Adrenal gland (tissue), 12 donors: ENCODE results near the gene SRD5A3. TPM values are rescaled to one million over a fixed set of nuclear protein-coding genes. Genes with fewer than 3 reads are reported as not detected.

ENCODE experiments used
- DNase-seq, 7 donors: peaks; one replicate each; pipeline ENCODE4 v3.0.0-alpha.2; 2019 to 2020
- H3K27ac ChIP-seq, 5 donors: fragments of 200-600 bp; sonication (generic) in 4 of 5; 1 replicate in 3 of 5; 2 replicates in 2 of 5; pipeline versions ENCODE4 v1.5.1 to v1.8.0; 2016 to 2020; ENCODE audit warnings: mild to moderate bottlenecking in 1 of 5
- H3K27me3 ChIP-seq: fragments of 200-600 bp; 2 replicates; pipeline ENCODE4 v1.8.0; 2021
- H3K36me3 ChIP-seq, 2 donors: fragments of 200-600 bp; replicated peaks in 1 of 2; 1 replicate in 1 of 2; 2 replicates in 1 of 2; pipeline versions ENCODE4 v1.5.1 to v1.8.0; 2018 to 2022
- H3K4me1 ChIP-seq, 2 donors: fragments of 200-600 bp; replicated peaks in 1 of 2; 1 replicate in 1 of 2; 2 replicates in 1 of 2; pipeline versions ENCODE4 v1.5.1 to v1.8.0; 2018 to 2021
- H3K4me3 ChIP-seq, 4 donors: fragments of 200-600 bp; sonication (generic) in 3 of 4; one replicate each; pipeline ENCODE4 v1.5.1; 2016 to 2018
- H3K9me3 ChIP-seq, 3 donors: fragments of 200-600 bp; sonication (generic) in 1 of 3; replicated peaks in 1 of 3; 1 replicate in 2 of 3; 2 replicates in 1 of 3; pipeline versions ENCODE4 v1.5.1 to v1.8.0; 2016 to 2021
- CTCF ChIP-seq, 6 experiments: fragments of 450-650 bp in 4 of 6; fragments of 200-600 bp in 2 of 6; sonication (generic) in 1 of 6; IDR thresholded peaks; 1 replicate in 5 of 6; 2 replicates in 1 of 6; pipeline versions ENCODE4 v1.5.1 to v1.8.0; 2016 to 2021; ENCODE audit warnings: antibody characterized with exemption in 6 of 6, mild to moderate bottlenecking in 2 of 6, moderate library complexity in 1 of 6
- POLR2A ChIP-seq, 2 donors: fragments of 450-650 bp; IDR thresholded peaks; one replicate each; pipeline ENCODE4 v1.6.1; 2017; ENCODE audit warnings: antibody characterized with exemption in 2 of 2, mild to moderate bottlenecking in 2 of 2, moderate library complexity in 1 of 2
- WGBS, 4 donors: extraction: QIAGEN DNeasy Blood & Tissue Kit in 2 of 4; methylation state at CpG; one replicate each; pipeline versions ENCODE4 v1.1.5 to v1.1.7; 2013 to 2017; 5-methylcytosine and 5-hydroxymethylcytosine counted together
- intact Hi-C, 2 donors: fragments of 100-400 bp; cut with DNase I; formaldehyde crosslinking; loops; one replicate each; pipeline versions ENCODE4 v1.14.1 to v1.15.0; 2022 to 2023
- polyA plus RNA-seq, 3 donors: library from polyadenylated mRNA; stranded (reverse); fragments of 200-250 nt in 2 of 3; fragments of 350-450 nt in 1 of 3; fragmentation: Illumina TruSeq in 1 of 3; extraction: RNeasy Lipid Tissue Mini Kit (QIAGEN cat#74804) in 1 of 3; gene quantifications; one replicate each; pipeline ENCODE4 v1.2.3, GENCODE V29; 2013 to 2014
- total RNA-seq, 9 donors: library from RNA; depleted of rRNA in 4 of 9; stranded (reverse); fragments of >200 nt in 4 of 9; fragments of 120-200 nt in 1 of 9; fragmentation: NEBNext Ultra II Directional in 1 of 9; extraction: Animal tissue kit (Norgen Biotek cat#: 25700) in 1 of 9; gene quantifications; one replicate each; pipeline versions ENCODE4 v1.1.0 to v1.2.4, GENCODE V29; 2013 to 2023
- donor health status: healthy with polysubstance abuse.
- donor health status: Bipolar disorder and iron deficiency.
- donor health status: DM: yes; HTN: yes; CAD: no.
- donor health status: DM: no; HTN: no; CAD: no.
- donor health status: DM: no; HTN: no; CAD: no.
- donor health status: DM: yes; HTN: yes; CAD: no.

The SRD5A3 gene
- total and polyA plus RNA-seq, 12 donors: 6.8 to 28.4 (median 15.7) TPM

DNA sequence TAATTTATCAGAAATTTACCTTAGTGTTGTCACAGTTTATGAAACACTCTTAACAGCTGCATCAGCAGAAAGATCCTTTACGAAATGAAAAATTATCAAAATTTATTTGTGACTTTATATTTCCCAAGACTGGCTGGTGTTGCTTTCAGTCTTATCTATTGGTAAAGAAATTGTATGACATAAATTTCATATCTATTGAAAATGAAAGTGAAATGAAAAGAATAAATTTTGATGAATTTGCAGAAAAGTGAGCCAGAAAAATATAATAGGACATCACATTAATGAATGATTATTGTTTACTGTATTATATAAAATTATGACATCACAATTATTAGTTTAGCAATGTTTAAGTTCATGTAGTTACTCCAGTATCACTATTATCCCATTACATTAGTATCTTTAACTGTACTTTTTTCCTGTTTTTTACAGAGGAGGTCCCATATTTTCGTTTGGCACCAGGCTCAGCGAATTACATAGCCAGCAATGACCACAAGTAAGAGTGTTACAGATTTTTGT lies 36.5 kb downstream of the SRD5A3 start:
- DNase-seq: no peak
- intact Hi-C loops: no loop called here
- TF ChIP-seq POLR2A (IDR thresholded peaks at IDR 0.05) (no peak), CTCF (IDR thresholded peaks at IDR 0.05) (no peak)

DNA sequence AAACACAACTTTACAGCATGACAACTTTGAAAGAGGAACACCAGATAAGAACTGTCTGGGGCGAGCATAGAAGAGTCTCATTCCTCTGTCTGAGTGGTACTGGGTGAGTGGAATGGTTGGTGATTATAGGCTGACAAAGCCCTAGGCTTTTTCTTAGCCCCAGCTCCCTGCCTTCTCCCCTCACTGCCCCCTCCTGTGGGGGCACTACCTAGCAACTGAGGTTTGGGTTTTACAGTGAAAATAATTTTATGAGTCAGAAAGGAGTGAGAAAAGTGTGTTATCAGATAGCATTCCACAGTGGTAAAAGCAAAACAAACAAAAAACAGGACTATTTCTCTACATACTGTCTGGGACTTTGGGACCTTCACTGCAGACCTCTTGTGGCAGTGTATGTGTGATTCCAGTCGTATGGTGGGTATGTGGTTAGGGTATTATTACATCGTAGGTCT lies 39.2 kb downstream of the SRD5A3 start:
- H3K36me3 ChIP-seq: no peaks in the 10 kb centered on the region

More for the DNA sequence above, 36.5 kb downstream of the SRD5A3 start:
- no peak overlapping the region for H3K27ac ChIP-seq
- no peak overlapping the region for H3K4me3 ChIP-seq
- 79 to 90% (median 80%) methylated on average over 3 of the region's 3 CpGs for WGBS, 4 donors
- no peaks in the 10 kb centered on the region for H3K27me3 ChIP-seq
- H3K9me3 ChIP-seq: no peaks in the 10 kb centered on the region
- peaks cover 13 to 19% of the 10 kb centered on the region in 2 donors for H3K4me1 ChIP-seq
- H3K36me3 ChIP-seq: no peaks in the 10 kb centered on the region

DNA sequence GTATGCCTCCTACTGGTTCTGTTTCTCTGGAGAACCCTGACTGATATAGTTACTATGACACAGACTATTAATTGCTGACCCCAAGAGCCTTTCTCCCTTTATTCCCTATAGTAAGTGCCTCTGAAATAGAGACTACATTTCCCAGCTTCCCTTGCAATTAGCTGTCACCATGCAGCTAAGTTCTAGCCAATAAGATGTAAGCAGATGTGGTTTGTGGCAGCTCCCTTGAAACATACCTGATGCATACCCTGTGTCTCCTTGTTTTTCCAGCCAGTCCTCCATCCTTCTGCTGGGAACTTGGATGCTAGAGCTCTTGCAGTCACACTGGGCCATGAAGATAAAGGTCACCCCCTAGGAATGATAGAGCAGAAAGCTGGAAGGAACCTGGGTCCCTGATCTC lies 40.0 kb downstream of the SRD5A3 start:
- Histone ChIP-seq H3K27ac (peak overlapping the region; percentile 27 to 77 (median 74)), H3K4me3 (no peak overlapping the region), H3K36me3 (no peaks in the 10 kb centered on the region), H3K4me1 (peaks cover 13 to 19% of the 10 kb centered on the region in 2 donors), H3K27me3 (no peaks in the 10 kb centered on the region), H3K9me3 (no peaks in the 10 kb centered on the region)
- intact Hi-C loops: no loop called here
- TF ChIP-seq POLR2A (IDR thresholded peaks at IDR 0.05): peak in 1 of 2 donors; percentile 23
- TF ChIP-seq CTCF (IDR thresholded peaks at IDR 0.05): no peak
- no peak for DNase-seq

More for the DNA sequence above, 39.2 kb downstream of the SRD5A3 start:
- TF ChIP-seq CTCF (IDR thresholded peaks at IDR 0.05): no peak
- no peak for TF ChIP-seq POLR2A (IDR thresholded peaks at IDR 0.05)
- H3K4me3 ChIP-seq: no peak overlapping the region
- DNase-seq: no peak
- WGBS, 4 donors: 66 to 75% (median 69%) methylated on average over 3 of the region's 3 CpGs
- H3K9me3 ChIP-seq: no peaks in the 10 kb centered on the region
- H3K4me1 ChIP-seq: peaks cover 13 to 19% of the 10 kb centered on the region in 2 donors
- H3K27me3 ChIP-seq: no peaks in the 10 kb centered on the region
- intact Hi-C loops: no loop called here
- H3K27ac ChIP-seq: peak overlapping the region in 3 of 5 donors; percentile 34 to 77 (median 39)

DNA sequence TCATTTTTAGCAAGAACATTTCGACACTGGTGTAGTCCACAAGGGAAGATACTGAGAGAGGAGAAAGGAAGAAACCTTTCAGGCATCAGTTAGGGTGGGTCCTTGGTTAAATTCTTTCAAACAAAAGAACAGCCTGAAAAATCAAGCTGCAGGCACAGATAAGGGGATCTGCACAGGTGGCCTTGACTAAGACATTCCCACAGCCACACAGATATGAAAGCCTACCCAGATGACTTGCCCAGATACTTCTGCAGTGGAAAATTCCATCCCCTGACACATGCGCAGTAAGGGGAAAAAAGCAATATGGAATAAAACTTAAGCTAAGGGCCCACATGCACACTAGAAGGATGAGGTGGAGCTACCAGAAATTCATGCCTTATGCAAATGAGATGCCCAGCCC lies 40.8 kb downstream of the SRD5A3 start:
- peaks cover 13 to 19% of the 10 kb centered on the region in 2 donors for H3K4me1 ChIP-seq
- intact Hi-C loops: no loop called here
- peak overlapping the region; percentile 27 to 77 (median 74) for H3K27ac ChIP-seq
- TF ChIP-seq CTCF (IDR thresholded peaks at IDR 0.05) (no peak), POLR2A (IDR thresholded peaks at IDR 0.05) (peak in 1 of 2 donors; percentile 26)
- 38 to 71% (median 54%) methylated on average over 2 of the region's 2 CpGs for WGBS, 4 donors
- peak; percentile 47 to 76 (median 67) for DNase-seq
- H3K27me3 ChIP-seq: no peaks in the 10 kb centered on the region
- no peak overlapping the region for H3K4me3 ChIP-seq
- no peaks in the 10 kb centered on the region for H3K9me3 ChIP-seq
- no peaks in the 10 kb centered on the region for H3K36me3 ChIP-seq
